ENCODE measurements around the gene TSPAN18. TPM values are rescaled to one million over a fixed set of nuclear protein-coding genes. Genes with fewer than 3 reads are reported as not detected.

TSPAN18 gene
- total RNA-seq, 4 donors from 2014 or later = 2.1 to 9.1 (median 2.5) TPM

- Histone ChIP-seq H3K27me3 (no peaks in the 10 kb centered on the region), H3K4me1 (no peaks in the 10 kb centered on the region), H3K9me3 (no peaks in the 10 kb centered on the region), H3K4me3 (no peak overlapping the region), H3K27ac (no peak overlapping the region), H3K36me3 (no peaks in the 10 kb centered on the region)
- TF ChIP-seq, protein P1, sequence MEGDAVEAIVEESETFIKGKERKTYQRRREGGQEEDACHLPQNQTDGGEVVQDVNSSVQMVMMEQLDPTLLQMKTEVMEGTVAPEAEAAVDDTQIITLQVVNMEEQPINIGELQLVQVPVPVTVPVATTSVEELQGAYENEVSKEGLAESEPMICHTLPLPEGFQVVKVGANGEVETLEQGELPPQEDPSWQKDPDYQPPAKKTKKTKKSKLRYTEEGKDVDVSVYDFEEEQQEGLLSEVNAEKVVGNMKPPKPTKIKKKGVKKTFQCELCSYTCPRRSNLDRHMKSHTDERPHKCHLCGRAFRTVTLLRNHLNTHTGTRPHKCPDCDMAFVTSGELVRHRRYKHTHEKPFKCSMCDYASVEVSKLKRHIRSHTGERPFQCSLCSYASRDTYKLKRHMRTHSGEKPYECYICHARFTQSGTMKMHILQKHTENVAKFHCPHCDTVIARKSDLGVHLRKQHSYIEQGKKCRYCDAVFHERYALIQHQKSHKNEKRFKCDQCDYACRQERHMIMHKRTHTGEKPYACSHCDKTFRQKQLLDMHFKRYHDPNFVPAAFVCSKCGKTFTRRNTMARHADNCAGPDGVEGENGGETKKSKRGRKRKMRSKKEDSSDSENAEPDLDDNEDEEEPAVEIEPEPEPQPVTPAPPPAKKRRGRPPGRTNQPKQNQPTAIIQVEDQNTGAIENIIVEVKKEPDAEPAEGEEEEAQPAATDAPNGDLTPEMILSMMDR (IDR thresholded peaks at IDR 0.05 in 4 of 5, conservative IDR thresholded peaks at IDR 0.05 in 1 of 5) = no peak
- TF ChIP-seq POLR2A (IDR thresholded peaks at IDR 0.05) = no peak
- DNase-seq (no peak), ATAC-seq (no peak)
- intact Hi-C loops (cut with DNase I; ENCODE audit: low total_unique reads) = no loop called here
- in situ Hi-C loops (cut with MboI; ENCODE audit: low sequenced_read_pairs in 4 of 4) = loop anchor here in 2 of 4 donors (5.0 to 25.0 kb wide), 3 partner anchors 177 to 433 kb away; partner anchors contain the start of gene TSPAN18 (in 2 of the 2)
Observed at GRCh38 chr11:44904261-44905020, 177.7 kb downstream of the TSPAN18 start.

DNA sequence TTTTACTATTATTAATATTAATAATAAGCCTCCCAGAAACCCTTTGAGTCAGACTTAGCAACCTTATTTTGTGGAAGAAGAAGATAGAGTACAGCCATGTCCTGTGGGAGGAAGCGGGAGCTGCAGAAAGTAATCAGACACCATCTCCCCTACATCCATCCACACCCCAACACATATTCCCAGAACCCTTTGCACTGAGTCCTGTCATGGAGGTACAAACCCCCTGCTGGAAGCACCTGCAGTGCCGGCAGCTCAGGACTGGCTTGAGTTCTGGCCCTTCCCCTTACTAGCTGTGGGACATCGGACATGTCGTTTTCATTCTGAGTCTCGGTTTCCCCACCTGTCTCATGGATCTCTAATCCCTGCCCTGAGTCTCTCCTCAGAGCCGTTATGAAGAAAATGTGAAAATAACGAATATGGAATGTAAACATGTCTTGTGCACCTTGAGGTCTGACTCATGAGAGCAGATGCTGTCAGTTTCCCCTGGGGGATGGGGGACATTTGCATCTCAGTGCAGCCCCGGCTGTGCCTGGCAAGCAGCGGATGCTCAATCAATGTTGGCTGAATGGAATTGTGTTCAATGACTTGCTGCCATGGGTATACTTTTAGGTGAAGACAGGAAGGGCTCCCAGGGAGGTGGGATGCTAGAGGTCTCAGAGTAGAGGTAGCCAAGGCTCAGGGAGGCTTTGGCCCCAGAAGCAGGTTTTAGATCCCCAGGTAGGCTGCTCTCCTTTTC lies 178.5 kb downstream of the TSPAN18 start:
- intact Hi-C loops (cut with DNase I; ENCODE audit: low total_unique reads) = no loop called here
- Histone ChIP-seq H3K4me3 (no peak overlapping the region), H3K27me3 (no peaks in the 10 kb centered on the region), H3K27ac (no peak overlapping the region), H3K4me1 (no peaks in the 10 kb centered on the region), H3K9me3 (no peaks in the 10 kb centered on the region), H3K36me3 (no peaks in the 10 kb centered on the region)
- in situ Hi-C loops (cut with MboI; ENCODE audit: low sequenced_read_pairs in 4 of 4) = loop anchor here in 2 of 4 donors (5.0 to 25.0 kb wide), 3 partner anchors 178 to 432 kb away; partner anchors contain the start of gene TSPAN18 (in 2 of the 2)
- TF ChIP-seq, protein P1 (IDR thresholded peaks at IDR 0.05 in 4 of 5, conservative IDR thresholded peaks at IDR 0.05 in 1 of 5) = no peak
- no peak for TF ChIP-seq POLR2A (IDR thresholded peaks at IDR 0.05)
- no peak for ATAC-seq
- DNase-seq = no peak

DNA sequence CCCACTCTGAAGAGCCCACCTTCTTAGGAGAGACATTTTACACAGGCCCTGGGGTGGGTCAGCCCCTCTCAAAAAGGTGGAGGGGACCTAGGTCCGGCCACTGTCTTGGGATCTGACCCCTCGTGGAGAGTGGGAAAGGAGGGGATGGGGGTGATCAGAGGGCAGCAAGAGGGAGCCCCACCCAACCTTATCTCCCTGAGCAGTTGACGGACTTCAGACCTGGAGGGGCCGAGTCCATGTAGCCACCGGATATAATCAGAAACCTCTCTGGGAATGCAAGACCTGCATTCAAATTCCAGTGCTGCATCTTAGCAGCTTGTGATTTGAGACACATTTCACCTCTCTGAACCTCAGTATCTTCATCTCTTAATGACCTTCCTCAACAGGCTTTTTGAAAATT lies 179.9 kb downstream of the TSPAN18 start:
- Histone ChIP-seq H3K9me3 (no peaks in the 10 kb centered on the region), H3K4me3 (no peak overlapping the region), H3K4me1 (peaks cover 0 to 6% of the 10 kb centered on the region in 2 donors), H3K36me3 (no peaks in the 10 kb centered on the region), H3K27ac (no peak overlapping the region), H3K27me3 (no peaks in the 10 kb centered on the region)
- intact Hi-C loops (cut with DNase I; ENCODE audit: low total_unique reads) (no loop called here), in situ Hi-C loops (cut with MboI; ENCODE audit: low sequenced_read_pairs in 4 of 4) (loop anchor here in 2 of 4 donors (5.0 to 25.0 kb wide), 3 partner anchors 179 to 431 kb away; partner anchors contain the start of gene TSPAN18 (in 2 of the 2))
- no peak for DNase-seq
- TF ChIP-seq, protein P1 (IDR thresholded peaks at IDR 0.05 in 4 of 5, conservative IDR thresholded peaks at IDR 0.05 in 1 of 5) = no peak
- no peak for TF ChIP-seq POLR2A (IDR thresholded peaks at IDR 0.05)
- ATAC-seq = no peak

DNA sequence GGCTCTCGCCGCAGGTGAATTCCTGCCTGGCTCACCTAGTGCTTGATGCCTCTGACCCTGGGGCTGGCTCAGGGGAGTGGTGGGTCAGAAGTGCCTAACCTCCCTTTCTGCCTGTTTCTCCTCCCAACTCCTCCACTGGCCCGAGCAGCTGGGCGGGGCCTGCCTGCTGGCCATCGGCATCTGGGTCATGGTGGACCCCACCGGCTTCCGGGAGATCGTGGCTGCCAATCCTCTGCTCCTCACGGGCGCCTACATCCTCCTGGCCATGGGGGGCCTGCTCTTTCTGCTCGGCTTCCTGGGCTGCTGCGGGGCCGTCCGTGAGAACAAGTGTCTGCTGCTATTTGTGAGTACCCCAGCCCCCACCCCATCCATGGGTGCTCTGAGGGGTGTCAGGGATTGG lies 182.8 kb downstream of the TSPAN18 start:
- DNase-seq (no peak), ATAC-seq (no peak)
- Histone ChIP-seq H3K9me3 (no peaks in the 10 kb centered on the region), H3K36me3 (no peaks in the 10 kb centered on the region), H3K4me1 (peaks cover 0 to 6% of the 10 kb centered on the region in 2 donors), H3K27me3 (no peaks in the 10 kb centered on the region), H3K4me3 (no peak overlapping the region), H3K27ac (no peak overlapping the region)
- in situ Hi-C loops (cut with MboI; ENCODE audit: low sequenced_read_pairs in 4 of 4) = loop anchor here in 2 of 4 donors (5.0 to 25.0 kb wide), 3 partner anchors 182 to 428 kb away; partner anchors contain the start of gene TSPAN18 (in 2 of the 2)
- intact Hi-C loops (cut with DNase I; ENCODE audit: low total_unique reads) = no loop called here
- TF ChIP-seq, protein P1 (IDR thresholded peaks at IDR 0.05 in 4 of 5, conservative IDR thresholded peaks at IDR 0.05 in 1 of 5) = no peak
- TF ChIP-seq POLR2A (IDR thresholded peaks at IDR 0.05) = no peak

All from gastrocnemius medialis (tissue), 4 donors.